T-helper 22 cell (primary cell): ENCODE measurements around the gene TLCD1.

ENCODE experiments used
- DNase-seq: peaks from one replicate; pipeline ENCODE4 v3.0.0-alpha.2; 2020; ENCODE audit warnings: low read depth

Gene TLCD1

DNA sequence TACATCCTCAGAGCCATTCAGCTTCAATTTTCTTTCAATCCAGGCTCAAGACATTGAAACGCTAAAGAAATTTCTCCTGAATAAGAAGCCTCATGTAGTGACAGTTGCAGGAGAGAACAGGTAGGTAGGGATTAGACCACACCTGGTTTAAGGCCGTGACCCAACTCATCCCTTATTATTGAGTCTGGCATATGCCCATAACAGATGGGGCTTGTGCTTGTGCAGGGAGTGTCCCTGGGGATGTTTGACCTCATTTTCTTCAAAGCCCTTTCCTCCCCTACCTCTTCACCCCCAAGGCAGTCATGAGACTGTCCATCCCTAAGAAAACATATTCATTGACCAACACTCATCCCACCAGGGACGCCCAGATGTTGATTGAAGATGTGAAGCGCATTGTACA, 39.7 kb downstream of the TLCD1 start:
- DNase-seq = no peak

DNA sequence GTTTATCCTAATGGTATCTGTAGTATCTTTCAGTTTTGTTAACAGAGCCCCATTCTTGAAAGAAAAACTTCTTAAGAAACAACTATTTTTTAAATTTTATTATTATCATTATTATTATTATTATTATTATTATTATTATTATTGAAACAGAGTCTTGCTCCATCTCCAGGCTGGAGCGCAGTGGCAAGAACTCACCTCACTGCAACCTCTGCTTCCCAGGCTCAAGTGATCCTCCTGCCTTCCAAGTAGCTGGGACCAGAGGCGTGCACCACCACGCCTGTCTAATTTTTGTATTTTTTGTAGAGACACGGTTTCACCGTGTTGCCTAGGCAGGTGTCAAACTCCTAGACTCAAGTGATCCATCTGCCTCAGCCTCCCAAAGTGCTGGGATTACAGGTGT, 40.7 kb downstream of the TLCD1 start:
- DNase-seq = no peak

- DNase-seq = no peak
Observed at GRCh38 chr17:28684963-28685362, 41.1 kb downstream of the TLCD1 start.

DNA sequence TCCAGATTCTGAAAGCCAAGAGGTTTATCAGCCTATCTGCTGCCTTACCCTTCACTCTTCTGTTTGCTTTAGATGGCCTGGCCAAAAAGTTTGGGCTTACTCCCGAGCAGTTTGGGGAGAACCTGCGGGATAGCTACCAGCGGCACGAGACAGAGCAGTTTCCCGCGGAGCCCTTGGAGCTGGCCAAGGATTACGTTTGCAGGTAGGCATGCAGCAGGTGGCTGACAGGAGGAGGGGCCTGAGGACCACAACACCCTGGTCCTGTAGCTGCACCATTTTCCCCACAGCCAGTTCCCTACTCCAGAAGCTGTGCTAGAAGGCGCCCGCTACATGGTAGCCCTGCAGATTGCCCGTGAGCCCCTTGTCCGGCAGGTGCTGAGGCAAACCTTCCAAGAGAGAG, 43.4 kb downstream of the TLCD1 start:
- no peak for DNase-seq

GRCh38 chr17:28675980-28676379, 50.1 kb downstream of the TLCD1 start:
- no peak for DNase-seq

- DNase-seq = no peak
Observed at GRCh38 chr17:28675490-28675889, 50.5 kb downstream of the TLCD1 start.
